ENCODE measurements around the gene SLC24A3.

The SLC24A3 gene

DNA sequence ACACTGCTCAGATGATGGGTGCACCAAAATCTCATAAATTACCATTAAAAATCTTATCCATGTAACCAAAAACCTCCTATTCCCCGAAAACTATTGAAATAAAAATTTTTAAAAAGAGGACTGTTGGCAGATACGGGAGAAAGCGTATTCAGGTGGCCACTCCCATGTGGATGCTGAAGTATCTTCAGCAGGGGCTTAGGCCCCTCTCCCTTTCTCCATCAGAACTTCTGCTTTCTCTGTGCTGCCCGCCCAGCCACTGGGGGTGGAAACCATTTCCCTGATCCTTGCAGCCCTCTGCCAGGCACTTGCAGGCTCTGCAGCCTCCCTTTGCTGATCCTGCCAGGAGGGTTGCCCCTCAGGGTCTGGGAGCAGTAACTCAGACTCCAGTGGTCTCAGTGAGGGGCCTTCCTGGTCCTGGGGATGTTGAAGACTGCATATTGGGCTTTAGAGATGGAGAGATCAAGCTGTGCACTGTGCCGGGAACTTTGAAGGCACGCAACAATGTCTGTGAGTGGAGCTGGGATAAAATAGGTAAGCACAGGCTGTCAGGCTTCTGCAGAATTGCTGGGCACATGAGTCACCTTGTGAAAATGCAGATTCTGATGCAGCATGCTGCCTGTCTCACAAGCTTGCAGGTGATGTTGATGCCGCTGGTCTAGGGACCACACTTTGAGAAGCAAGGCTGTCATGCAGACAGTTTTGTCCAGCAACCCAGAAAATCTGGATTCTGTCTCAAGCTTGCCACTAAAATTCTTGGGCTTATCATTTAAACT is 59.6 kb downstream of the SLC24A3 start:
- DNase-seq (ENCODE audit: low spot score) = no peak

DNA sequence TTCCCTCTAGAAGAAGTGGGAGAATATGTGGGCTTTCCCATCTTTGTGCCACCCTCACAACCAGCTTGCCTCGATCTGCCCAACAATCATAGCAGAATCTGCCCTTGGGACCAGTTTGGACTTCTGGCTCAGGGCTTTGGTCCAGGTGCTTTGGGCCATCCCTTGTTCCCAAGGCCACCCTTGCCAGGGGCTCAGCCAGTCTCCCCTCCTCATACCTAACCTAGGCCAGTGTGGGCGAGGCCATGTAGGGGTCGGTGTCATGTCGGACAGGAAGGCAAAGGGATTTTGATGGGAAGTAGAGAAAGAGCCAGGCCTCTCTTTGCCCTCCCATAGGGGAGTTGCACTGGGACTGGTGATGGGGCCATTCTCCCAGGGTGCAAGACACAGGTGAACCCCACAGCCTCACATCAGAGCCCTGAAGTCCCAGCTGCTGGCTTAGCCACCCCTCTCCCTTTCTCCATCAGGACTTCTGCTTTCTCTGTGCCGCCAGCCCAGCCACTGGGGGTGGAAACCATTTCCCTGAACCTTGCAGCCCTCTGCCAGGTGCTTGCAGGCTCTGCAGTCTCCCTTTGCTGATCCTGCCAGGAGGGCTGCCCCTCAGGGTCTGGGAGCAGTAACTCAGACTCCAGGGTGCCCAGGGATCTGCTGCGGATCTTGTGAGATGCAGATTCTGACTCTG is 60.7 kb downstream of the SLC24A3 start:
- DNase-seq (ENCODE audit: low spot score) = no peak

GRCh38 chr20:19274001-19274400 is 61.6 kb downstream of the SLC24A3 start:
- DNase-seq (ENCODE audit: low spot score) = no peak

DNA sequence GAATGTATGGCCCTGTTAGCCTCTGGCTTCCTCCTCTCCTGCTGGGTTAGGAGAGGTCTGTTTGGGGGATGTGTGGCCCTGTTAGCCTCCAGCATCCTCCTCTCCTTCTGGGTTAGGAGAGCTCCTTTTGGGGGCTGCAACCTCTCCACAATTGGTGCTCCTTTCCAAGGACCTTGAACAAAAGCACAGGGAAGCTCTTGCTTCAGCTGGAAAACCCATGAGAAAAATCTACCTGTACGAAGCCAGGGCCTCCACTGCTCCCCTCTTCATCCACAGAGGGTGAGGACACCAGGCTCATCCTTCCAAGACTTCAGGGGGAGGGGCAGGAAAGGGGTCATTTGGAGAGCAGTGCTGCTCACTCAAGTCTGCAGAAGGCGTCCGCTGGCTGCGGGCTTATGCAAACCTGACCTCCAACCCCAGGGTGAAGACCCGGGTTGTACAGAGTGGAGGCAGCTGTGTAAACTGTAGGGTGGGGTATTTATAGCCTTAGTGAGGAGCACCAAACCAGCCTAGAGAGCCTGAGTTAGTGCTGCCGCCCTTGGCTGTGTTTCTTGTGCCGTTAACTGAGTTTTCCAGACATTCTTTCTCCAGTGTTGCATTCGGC is 62.1 kb downstream of the SLC24A3 start:
- no peak for DNase-seq (ENCODE audit: low spot score)

DNA sequence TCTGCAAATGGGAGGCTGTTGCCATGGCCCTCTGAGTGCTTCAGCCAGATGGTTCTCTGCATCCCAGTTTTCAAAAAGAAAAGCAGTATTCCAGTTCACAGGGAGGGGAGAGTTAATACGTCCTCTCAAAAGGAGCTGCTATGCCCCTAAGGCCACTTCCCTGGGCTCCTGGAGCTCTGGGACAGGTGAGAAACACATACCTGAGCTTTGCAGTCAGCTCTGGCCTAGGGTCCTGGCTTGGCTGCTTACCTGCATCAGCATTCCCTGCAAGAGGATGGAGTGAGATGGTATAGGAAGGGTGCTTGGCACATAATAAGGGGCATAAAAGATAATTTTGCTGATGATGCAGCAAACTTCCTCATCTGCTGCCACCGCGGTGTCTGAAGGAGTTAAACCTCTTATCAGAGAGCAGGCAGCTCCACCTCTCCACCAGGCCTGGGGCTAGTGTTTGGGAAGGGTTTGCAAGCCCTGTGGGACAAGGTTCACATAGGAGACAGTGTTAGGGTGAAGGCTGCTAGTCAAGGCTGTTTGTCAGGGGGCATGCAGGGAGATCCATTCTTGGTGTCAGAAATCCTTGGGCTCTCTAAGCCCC is 62.7 kb downstream of the SLC24A3 start:
- no peak for DNase-seq (ENCODE audit: low spot score)

DNA sequence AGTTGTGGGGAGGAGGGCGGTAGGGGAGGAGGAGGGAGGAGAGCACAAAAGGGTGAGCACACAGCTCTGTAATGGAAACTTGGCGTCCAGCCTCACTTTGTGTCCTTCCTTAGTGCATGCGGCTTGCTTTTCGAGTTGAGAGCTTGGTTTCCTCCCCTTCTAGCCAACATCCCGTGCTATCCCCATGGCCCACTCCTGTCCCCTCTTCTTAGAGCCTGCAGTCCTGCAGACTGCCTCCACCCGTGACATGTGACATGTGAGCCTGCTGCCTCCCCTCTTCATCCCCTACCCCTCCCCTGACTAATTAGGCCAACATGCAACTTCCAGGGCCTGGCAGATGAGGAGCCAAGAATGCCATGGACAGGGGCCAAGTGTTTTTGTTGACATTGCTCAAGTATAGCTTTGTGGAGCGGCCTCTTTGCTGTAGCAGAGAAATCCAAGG is 63.2 kb downstream of the SLC24A3 start:
- no peak for DNase-seq (ENCODE audit: low spot score)

GRCh38 chr20:19277381-19277780 is 64.9 kb downstream of the SLC24A3 start:
- DNase-seq (ENCODE audit: low spot score) = no peak

DNA sequence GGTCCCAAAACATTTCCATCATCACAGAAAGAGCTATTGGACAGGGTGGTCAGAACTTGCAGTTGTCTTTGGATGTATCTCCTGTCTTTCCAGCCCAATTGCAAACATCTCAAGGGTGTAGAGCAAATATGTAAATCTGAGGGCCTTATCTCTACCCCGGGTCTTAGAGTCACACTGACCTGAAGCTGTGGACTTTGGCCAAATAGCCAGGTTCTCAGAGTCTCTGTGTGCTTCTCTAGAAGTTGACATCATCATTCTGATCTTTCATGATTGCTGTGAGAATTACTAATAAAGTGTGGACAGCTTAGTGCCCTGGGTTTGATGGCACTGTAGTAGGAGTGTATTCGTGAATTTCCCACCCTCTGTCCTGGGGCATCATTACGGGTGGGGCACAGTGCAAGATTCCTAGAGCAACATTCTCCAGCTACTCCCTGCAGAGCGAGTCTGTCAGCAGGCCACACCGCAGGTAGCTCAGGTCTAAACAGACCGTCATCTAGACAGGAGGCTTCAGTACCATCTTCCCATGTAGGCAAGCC is 71.1 kb downstream of the SLC24A3 start:
- DNase-seq (ENCODE audit: low spot score) = no peak

- DNase-seq (ENCODE audit: low spot score) = no peak
Measured at GRCh38 chr20:19284400-19285178, 72.1 kb downstream of the SLC24A3 start.

GRCh38 chr20:19285436-19285835 is 73.0 kb downstream of the SLC24A3 start:
- DNase-seq (ENCODE audit: low spot score) = no peak

DNA sequence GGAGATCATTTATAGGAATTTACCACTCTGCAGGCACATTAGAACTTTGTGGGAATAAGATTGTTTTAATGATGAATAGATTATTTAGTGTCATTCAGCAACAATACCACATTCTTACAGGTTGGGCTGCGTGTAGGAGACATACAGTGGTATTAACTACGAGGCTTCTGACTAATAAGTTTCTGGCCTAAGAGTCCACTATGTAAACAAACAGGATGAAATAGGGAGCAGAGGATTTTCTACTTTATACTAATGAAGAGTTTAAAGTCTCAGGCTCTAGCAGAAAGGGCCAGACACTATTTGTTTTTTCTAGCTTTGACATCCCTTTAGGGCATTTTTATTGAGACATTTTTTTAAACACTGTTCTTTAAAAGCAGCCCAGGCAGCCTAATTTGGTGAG is 75.6 kb downstream of the SLC24A3 start:
- no peak for DNase-seq (ENCODE audit: low spot score)

- peak; percentile 11 for DNase-seq (ENCODE audit: low spot score)
Measured at GRCh38 chr20:19288636-19289035, 76.2 kb downstream of the SLC24A3 start.

DNA sequence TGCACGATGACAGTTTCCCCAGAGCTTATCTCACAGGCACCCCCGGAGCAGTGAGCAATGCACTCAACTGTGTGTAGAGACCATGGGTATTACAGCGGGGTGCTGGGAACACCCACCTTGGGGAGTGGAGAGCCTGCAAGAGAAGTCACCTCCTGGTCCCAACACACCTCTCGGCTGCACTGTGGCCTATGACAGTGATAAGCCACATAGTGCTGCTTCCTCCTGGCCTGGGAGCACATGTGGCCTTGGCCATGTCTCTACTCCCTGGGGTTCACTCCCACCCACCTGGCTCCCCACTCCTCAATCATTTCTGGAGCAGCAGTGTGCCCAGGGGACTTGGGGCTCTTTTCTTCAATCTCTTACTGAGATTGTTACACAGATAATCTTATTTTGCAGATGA is 77.0 kb downstream of the SLC24A3 start:
- DNase-seq (ENCODE audit: low spot score) = no peak

- no peak for DNase-seq (ENCODE audit: low spot score)
Measured at GRCh38 chr20:19291024-19291817, 78.8 kb downstream of the SLC24A3 start.

GRCh38 chr20:19291818-19292132 is 79.3 kb downstream of the SLC24A3 start:
- DNase-seq (ENCODE audit: low spot score) = no peak

DNA sequence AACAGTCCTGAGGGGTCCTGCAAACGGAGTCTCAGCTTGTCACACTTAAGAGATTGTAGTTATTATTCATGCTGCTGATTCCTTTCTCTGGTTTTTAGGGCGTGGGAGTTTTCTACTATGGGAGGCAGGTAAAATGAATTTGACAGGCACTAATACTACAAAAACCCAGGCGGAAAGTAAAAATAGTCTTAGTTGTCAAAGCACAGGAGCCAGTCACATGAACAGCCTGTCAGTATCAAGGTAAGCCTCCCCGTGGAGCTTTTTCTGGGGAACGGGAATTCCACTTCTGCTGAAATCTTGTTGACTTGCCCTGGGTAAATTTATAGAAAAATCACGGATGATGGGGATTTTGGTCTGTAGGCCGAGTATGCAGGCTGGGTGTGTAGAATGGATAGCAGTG is 79.8 kb downstream of the SLC24A3 start:
- DNase-seq (ENCODE audit: low spot score) = no peak

GRCh38 chr20:19295076-19295475 is 82.6 kb downstream of the SLC24A3 start:
- DNase-seq (ENCODE audit: low spot score) = no peak

GRCh38 chr20:19298652-19299051 is 86.2 kb downstream of the SLC24A3 start:
- DNase-seq (ENCODE audit: low spot score) = no peak

- DNase-seq (ENCODE audit: low spot score) = no peak
Measured at GRCh38 chr20:19300395-19300794, 88.0 kb downstream of the SLC24A3 start.

DNA sequence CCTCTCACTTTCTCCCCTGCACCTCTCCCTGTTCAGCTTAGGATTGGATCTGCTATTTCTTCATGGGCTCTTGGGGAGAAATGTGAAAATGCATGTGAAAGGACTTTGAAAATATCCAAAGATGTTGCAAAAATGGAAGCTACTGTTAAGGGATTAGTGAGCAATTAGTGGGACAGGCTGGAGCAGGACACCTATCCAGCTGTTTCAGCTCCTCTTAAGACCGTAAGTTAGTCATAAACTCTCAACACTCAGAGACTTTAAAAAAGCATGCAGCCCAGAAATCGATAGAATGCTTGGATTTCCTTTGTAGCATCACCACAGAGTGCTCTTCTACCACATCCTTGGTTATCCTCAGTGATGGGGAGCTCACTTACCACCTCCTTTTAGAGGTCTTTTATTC is 88.7 kb downstream of the SLC24A3 start:
- no peak for DNase-seq (ENCODE audit: low spot score)

DNA sequence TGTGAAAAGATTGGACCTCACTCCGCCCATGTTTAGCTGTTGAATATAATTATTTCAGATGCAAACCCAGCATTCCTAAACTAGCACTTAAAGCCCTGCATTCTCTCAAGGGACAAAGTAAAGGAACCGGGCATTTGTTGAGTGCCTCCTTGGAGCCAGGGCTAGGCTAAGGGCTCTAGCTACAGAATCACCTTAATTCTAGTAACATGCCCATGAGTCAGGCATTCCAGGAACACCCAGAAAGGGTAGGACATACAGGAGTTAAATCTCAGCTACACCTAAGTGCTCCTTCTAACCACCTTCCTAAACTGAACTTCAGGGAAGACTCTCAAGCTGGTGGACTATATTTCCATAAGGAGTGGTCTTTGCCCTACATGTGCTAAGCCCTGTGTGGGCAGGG is 89.4 kb downstream of the SLC24A3 start:
- no peak for DNase-seq (ENCODE audit: low spot score)

Measured in NAMALWA (cell line).